Measurements from ENCODE around the gene CNOT2. TPM values are rescaled to one million over a fixed set of nuclear protein-coding genes. Genes with fewer than 3 reads are reported as not detected.

Gene CNOT2
- 10 to 100 TPM; 67.2 to 81.6 TPM for total RNA-seq

- peaks cover 31 to 42% of the 10 kb centered on the region in 2 donors for H3K36me3 Mint-ChIP-seq
- H3K27ac Mint-ChIP-seq, result peak within 1 kb of the TSS; percentile 100
- H3K9me3 Mint-ChIP-seq, result no peaks in the 10 kb centered on the region
- peak; percentile 83 to 90 for DNase-seq (ENCODE audit: low spot score in 2 of 2)
- peak; percentile 85 to 89 for ATAC-seq
These were observed at the start of gene CNOT2 for GRCh38 chr12:70242695-70243509. Gene CNOT2, plus strand, starts transcription at chr12:70243433. Its CDS starts 34,794 bp downstream, at chr12:70278227.

- H3K9me3 Mint-ChIP-seq, result no peaks in the 10 kb centered on the region
- H3K36me3 Mint-ChIP-seq, result no peaks in the 10 kb centered on the region
- no peak overlapping the region for H3K27ac Mint-ChIP-seq
- DNase-seq (ENCODE audit: low spot score in 2 of 2) (no peak), ATAC-seq (no peak)
These were observed 49.2 kb upstream of the CNOT2 start for GRCh38 chr12:70194076-70194475.

- H3K9me3 Mint-ChIP-seq, result no peaks in the 10 kb centered on the region
- no peak for ATAC-seq
- no peak overlapping the region for H3K27ac Mint-ChIP-seq
- DNase-seq (ENCODE audit: low spot score in 2 of 2), result no peak
- H3K36me3 Mint-ChIP-seq, result no peaks in the 10 kb centered on the region
These were observed 46.4 kb upstream of the CNOT2 start for GRCh38 chr12:70196811-70197281.

GRCh38 chr12:70197345-70197744 is 45.9 kb upstream of the CNOT2 start:
- no peaks in the 10 kb centered on the region for H3K9me3 Mint-ChIP-seq
- DNase-seq (ENCODE audit: low spot score in 2 of 2) (no peak), ATAC-seq (no peak)
- H3K36me3 Mint-ChIP-seq, result no peaks in the 10 kb centered on the region
- no peak overlapping the region for H3K27ac Mint-ChIP-seq

- no peak for ATAC-seq
- Mint-ChIP-seq H3K27ac (no peak overlapping the region), H3K36me3 (peaks cover 24 to 43% of the 10 kb centered on the region in 2 donors), H3K9me3 (peaks cover 31 to 34% of the 10 kb centered on the region in 2 donors)
- DNase-seq (ENCODE audit: low spot score in 2 of 2), result no peak
These were observed 29.5 kb upstream of the CNOT2 start for GRCh38 chr12:70213707-70214106.

- Mint-ChIP-seq H3K27ac (no peak overlapping the region), H3K36me3 (peaks cover 18 to 30% of the 10 kb centered on the region in 2 donors), H3K9me3 (peaks cover 19 to 22% of the 10 kb centered on the region in 2 donors)
- DNase-seq (ENCODE audit: low spot score in 2 of 2), result no peak
- ATAC-seq, result no peak
These were observed 28.1 kb upstream of the CNOT2 start for GRCh38 chr12:70214972-70215617.

- H3K27ac Mint-ChIP-seq, result no peak overlapping the region
- ATAC-seq (no peak), DNase-seq (ENCODE audit: low spot score in 2 of 2) (no peak)
- peaks cover 13 to 15% of the 10 kb centered on the region in 2 donors for H3K9me3 Mint-ChIP-seq
- H3K36me3 Mint-ChIP-seq, result peaks cover 14 to 22% of the 10 kb centered on the region in 2 donors
These were observed 25.8 kb upstream of the CNOT2 start for GRCh38 chr12:70217416-70217815.

GRCh38 chr12:70221626-70222025 is 21.6 kb upstream of the CNOT2 start:
- ATAC-seq (no peak), DNase-seq (ENCODE audit: low spot score in 2 of 2) (no peak)
- Mint-ChIP-seq H3K36me3 (no peaks in the 10 kb centered on the region), H3K9me3 (no peaks in the 10 kb centered on the region), H3K27ac (no peak overlapping the region)

- Mint-ChIP-seq H3K9me3 (peaks cover 0 to 4% of the 10 kb centered on the region in 2 donors), H3K27ac (no peak overlapping the region), H3K36me3 (no peaks in the 10 kb centered on the region)
- ATAC-seq (no peak), DNase-seq (ENCODE audit: low spot score in 2 of 2) (no peak)
These were observed 15.3 kb upstream of the CNOT2 start for GRCh38 chr12:70227911-70228310.

- peaks cover 0 to 4% of the 10 kb centered on the region in 2 donors for H3K9me3 Mint-ChIP-seq
- H3K36me3 Mint-ChIP-seq, result peaks cover under 1 to 2% of the 10 kb centered on the region in 2 donors
- DNase-seq (ENCODE audit: low spot score in 2 of 2), result no peak
- H3K27ac Mint-ChIP-seq, result no peak overlapping the region
- no peak for ATAC-seq
These were observed 12.2 kb upstream of the CNOT2 start for GRCh38 chr12:70230934-70231606.

GRCh38 chr12:70236990-70237389 is 6.2 kb upstream of the CNOT2 start:
- ATAC-seq, result no peak
- Mint-ChIP-seq H3K36me3 (peaks cover 15 to 33% of the 10 kb centered on the region in 2 donors), H3K9me3 (no peaks in the 10 kb centered on the region), H3K27ac (no peak overlapping the region)
- DNase-seq (ENCODE audit: low spot score in 2 of 2), result no peak

- no peaks in the 10 kb centered on the region for H3K9me3 Mint-ChIP-seq
- H3K27ac Mint-ChIP-seq, result peak overlapping the region in 1 of 2 donors; percentile 59
- DNase-seq (ENCODE audit: low spot score in 2 of 2), result no peak
- peaks cover 37 to 52% of the 10 kb centered on the region in 2 donors for H3K36me3 Mint-ChIP-seq
- no peak for ATAC-seq
These were observed 2.6 kb upstream of the CNOT2 start for GRCh38 chr12:70240673-70241072.

GRCh38 chr12:70241845-70242244 is 1.4 kb upstream of the CNOT2 start:
- Mint-ChIP-seq H3K27ac (peak overlapping the region; percentile 100), H3K9me3 (no peaks in the 10 kb centered on the region), H3K36me3 (peaks cover 31 to 44% of the 10 kb centered on the region in 2 donors)
- ATAC-seq (no peak), DNase-seq (ENCODE audit: low spot score in 2 of 2) (no peak)

- Mint-ChIP-seq H3K27ac (peak overlapping the region; percentile 100), H3K9me3 (no peaks in the 10 kb centered on the region), H3K36me3 (peaks cover 31 to 42% of the 10 kb centered on the region in 2 donors)
- peak; percentile 61 to 62 for ATAC-seq
- DNase-seq (ENCODE audit: low spot score in 2 of 2), result peak; percentile 49 to 65
These were observed 508 bp downstream of the CNOT2 start for GRCh38 chr12:70243510-70244371.

- H3K9me3 Mint-ChIP-seq, result no peaks in the 10 kb centered on the region
- no peak for DNase-seq (ENCODE audit: low spot score in 2 of 2)
- H3K36me3 Mint-ChIP-seq, result peaks cover 31 to 40% of the 10 kb centered on the region in 2 donors
- peak overlapping the region; percentile 95 to 100 for H3K27ac Mint-ChIP-seq
- ATAC-seq, result no peak
These were observed 1.2 kb downstream of the CNOT2 start for GRCh38 chr12:70244409-70244808.

GRCh38 chr12:70245458-70245857 is 2.2 kb downstream of the CNOT2 start:
- Mint-ChIP-seq H3K27ac (no peak overlapping the region), H3K9me3 (no peaks in the 10 kb centered on the region), H3K36me3 (peaks cover 26 to 31% of the 10 kb centered on the region in 2 donors)
- DNase-seq (ENCODE audit: low spot score in 2 of 2), result no peak
- no peak for ATAC-seq
